Naive B cell (primary cell): ENCODE data around the gene IL17D. TPM values are rescaled to one million over a fixed set of nuclear protein-coding genes. Genes with fewer than 3 reads are reported as not detected.
A peak's percentile ranks its signal among the peaks of the same experiment; 100 is the strongest.

ENCODE experiments used
- ATAC-seq, 2 donors: fragments of 150-1000 bp; cut with Tn5 transposase; 2 replicates each; pipeline ENCODE4 v1.10.0; 2021; ENCODE audit warnings: low read depth in 2 of 2, mild to moderate bottlenecking in 2 of 2, moderate library complexity in 2 of 2
- DNase-seq: peaks from one replicate; pipeline ENCODE4 v3.0.0; 2022
- H3K27ac Mint-ChIP-seq, 6 donors: one replicate each; pipeline ENCODE4 v1.8.0; 2020 to 2022; ENCODE audit warnings: mild to moderate bottlenecking in 6 of 6, mixed read lengths in 6 of 6, moderate library complexity in 5 of 6, inconsistent platforms in 2 of 6
- H3K27me3 Mint-ChIP-seq, 3 donors: one replicate each; pipeline ENCODE4 v1.8.0; 2021 to 2022; ENCODE audit warnings: mixed read lengths in 3 of 3, mild to moderate bottlenecking in 1 of 3
- H3K36me3 Mint-ChIP-seq, 2 donors: one replicate each; pipeline ENCODE4 v1.8.0; 2020 to 2022; ENCODE audit warnings: mixed read lengths in 2 of 2, inconsistent platforms in 1 of 2, mild to moderate bottlenecking in 1 of 2
- H3K4me1 Mint-ChIP-seq, 3 donors: one replicate each; pipeline ENCODE4 v1.8.0; 2020 to 2022; ENCODE audit warnings: mixed read lengths in 3 of 3, inconsistent platforms in 1 of 3, mild to moderate bottlenecking in 1 of 3, moderate library complexity in 1 of 3
- H3K4me3 Mint-ChIP-seq, 8 donors: one replicate each; pipeline ENCODE4 v1.8.0; 2020 to 2022; ENCODE audit warnings: mild to moderate bottlenecking in 8 of 8, mixed read lengths in 8 of 8, moderate library complexity in 8 of 8, inconsistent platforms in 2 of 8
- H3K9me3 Mint-ChIP-seq, 7 donors: one replicate each; pipeline ENCODE4 v1.8.0; 2020 to 2022; ENCODE audit warnings: mixed read lengths in 7 of 7, mild to moderate bottlenecking in 5 of 7, inconsistent platforms in 2 of 7, moderate library complexity in 1 of 7
- polyA plus RNA-seq, 6 donors: library from polyadenylated mRNA; unstranded; fragments of 300-500 nt; fragmentation: Illumina TruSeq; gene quantifications; one replicate each; pipeline ENCODE4 v1.2.3, GENCODE V29; 2021; ENCODE audit warnings: low read depth in 6 of 6

The IL17D gene
- polyA plus RNA-seq, 6 donors from 2014 or later, result 0.22 to 0.35 TPM; not detected in 4

- peak overlapping the region; percentile 88 to 98 (median 92) for H3K4me3 Mint-ChIP-seq
- peak overlapping the region in 3 of 6 donors; percentile 52 to 82 (median 78) for H3K27ac Mint-ChIP-seq
- peaks cover 0 to 4% of the 10 kb centered on the region in 2 donors for H3K36me3 Mint-ChIP-seq
- peaks cover 4 to 12% (median 8%) of the 10 kb centered on the region in 3 donors for H3K4me1 Mint-ChIP-seq
- ATAC-seq, result no peak
- DNase-seq, result no peak
- H3K9me3 Mint-ChIP-seq, result peaks cover 0 to 3% (median 0%) of the 10 kb centered on the region in 7 donors
- H3K27me3 Mint-ChIP-seq, result peaks cover 15 to 26% (median 17%) of the 10 kb centered on the region in 3 donors
Observed at GRCh38 chr13:20702530-20702914, 977 bp upstream of the IL17D start.

DNA sequence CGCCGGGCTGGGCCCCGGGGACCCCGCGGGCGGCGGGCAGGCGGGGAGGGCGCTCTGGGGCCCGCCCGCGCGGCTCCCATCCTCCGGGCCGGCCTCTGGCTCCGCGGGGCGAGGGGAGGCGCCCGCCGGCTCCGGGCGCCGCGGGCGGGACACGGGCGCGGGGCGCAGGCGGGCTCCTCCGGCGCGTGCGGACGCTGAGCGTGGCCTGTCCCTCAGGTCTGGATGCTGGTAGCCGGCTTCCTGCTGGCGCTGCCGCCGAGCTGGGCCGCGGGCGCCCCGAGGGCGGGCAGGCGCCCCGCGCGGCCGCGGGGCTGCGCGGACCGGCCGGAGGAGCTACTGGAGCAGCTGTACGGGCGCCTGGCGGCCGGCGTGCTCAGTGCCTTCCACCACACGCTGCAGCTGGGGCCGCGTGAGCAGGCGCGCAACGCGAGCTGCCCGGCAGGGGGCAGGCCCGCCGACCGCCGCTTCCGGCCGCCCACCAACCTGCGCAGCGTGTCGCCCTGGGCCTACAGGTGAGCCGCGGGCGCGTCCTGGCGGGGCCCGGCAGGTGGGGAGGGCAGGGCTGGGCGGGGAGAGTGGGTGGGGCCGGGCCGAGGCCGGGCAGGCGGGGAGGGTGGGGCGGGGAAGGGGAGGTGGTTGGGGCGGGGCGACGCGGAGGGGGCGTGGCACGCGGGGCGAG lies 420 bp downstream of the IL17D start:
- Mint-ChIP-seq H3K27me3 (peaks cover 13 to 26% (median 15%) of the 10 kb centered on the region in 3 donors), H3K9me3 (peaks cover 0 to 3% (median 0%) of the 10 kb centered on the region in 7 donors), H3K4me1 (peaks cover 4 to 12% (median 8%) of the 10 kb centered on the region in 3 donors), H3K36me3 (peaks cover 0 to 4% of the 10 kb centered on the region in 2 donors), H3K4me3 (peak overlapping the region in 5 of 8 donors; percentile 73 to 96 (median 86)), H3K27ac (no peak overlapping the region)
- peak; percentile 87 to 89 for ATAC-seq
- peak; percentile 80 for DNase-seq

GRCh38 chr13:20704459-20705069 lies 1.1 kb downstream of the IL17D start:
- H3K9me3 Mint-ChIP-seq, result peaks cover 0 to 3% (median 0%) of the 10 kb centered on the region in 7 donors
- peak overlapping the region; percentile 66 to 94 (median 74) for H3K4me3 Mint-ChIP-seq
- peaks cover 9 to 24% (median 15%) of the 10 kb centered on the region in 3 donors for H3K27me3 Mint-ChIP-seq
- DNase-seq, result no peak
- H3K4me1 Mint-ChIP-seq, result peaks cover 4 to 12% (median 8%) of the 10 kb centered on the region in 3 donors
- H3K27ac Mint-ChIP-seq, result peak overlapping the region in 1 of 6 donors; percentile 86
- H3K36me3 Mint-ChIP-seq, result peaks cover 0 to 4% of the 10 kb centered on the region in 2 donors
- ATAC-seq, result no peak

- peaks cover 0 to 6% (median 6%) of the 10 kb centered on the region in 3 donors for H3K27me3 Mint-ChIP-seq
- H3K27ac Mint-ChIP-seq, result peak overlapping the region in 1 of 6 donors; percentile 54
- no peak for DNase-seq
- H3K4me3 Mint-ChIP-seq, result peak overlapping the region in 2 of 8 donors; percentile 11 to 73
- H3K36me3 Mint-ChIP-seq, result no peaks in the 10 kb centered on the region
- peaks cover 4 to 12% (median 8%) of the 10 kb centered on the region in 3 donors for H3K4me1 Mint-ChIP-seq
- peaks cover 0 to 3% (median 0%) of the 10 kb centered on the region in 7 donors for H3K9me3 Mint-ChIP-seq
- no peak for ATAC-seq
Observed at GRCh38 chr13:20706661-20707060, 3.2 kb downstream of the IL17D start.

DNA sequence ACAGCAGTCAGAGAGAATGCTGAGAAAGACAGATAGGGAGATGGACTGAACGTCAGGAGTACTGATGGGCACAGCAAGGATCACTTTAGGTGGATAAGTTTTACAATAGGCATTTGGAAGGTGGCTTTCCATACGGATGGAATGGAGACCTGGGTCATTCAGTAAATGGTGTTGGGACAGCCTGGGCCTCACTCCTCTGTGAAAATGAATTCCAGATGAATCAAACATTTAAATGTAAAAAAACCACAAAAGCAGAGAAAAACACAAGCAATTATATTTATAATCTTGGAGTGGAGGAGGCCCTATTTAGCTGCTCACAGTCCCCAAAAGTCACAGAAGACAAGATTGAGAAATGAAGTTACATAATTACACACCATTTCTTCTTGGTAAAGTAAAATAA lies 4.7 kb downstream of the IL17D start:
- Mint-ChIP-seq H3K9me3 (peaks cover 0 to 3% (median 0%) of the 10 kb centered on the region in 7 donors), H3K4me3 (no peak overlapping the region), H3K4me1 (peaks cover 3 to 9% (median 6%) of the 10 kb centered on the region in 3 donors), H3K36me3 (no peaks in the 10 kb centered on the region), H3K27me3 (peaks cover 0 to 16% (median 11%) of the 10 kb centered on the region in 3 donors), H3K27ac (peak overlapping the region in 2 of 6 donors; percentile 16 to 19)
- no peak for DNase-seq
- no peak for ATAC-seq

DNA sequence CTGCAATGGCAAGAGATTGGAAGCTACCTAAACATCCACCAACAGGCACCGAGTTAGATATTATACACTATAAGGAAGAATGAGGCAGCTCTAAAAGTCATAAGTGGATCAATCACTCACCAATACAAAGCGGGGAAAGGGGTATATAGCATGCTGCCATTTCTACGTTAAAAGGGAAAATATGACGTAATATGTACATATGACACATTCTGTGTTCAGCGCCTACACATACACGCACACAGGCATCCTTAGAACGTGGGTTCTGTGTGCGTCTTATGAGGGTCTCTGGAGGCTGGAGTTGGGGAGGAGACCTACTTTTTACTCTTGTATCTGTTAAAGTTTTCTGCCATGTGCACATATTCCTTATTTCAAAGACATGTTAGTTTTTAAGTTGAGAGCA lies 5.9 kb downstream of the IL17D start:
- H3K36me3 Mint-ChIP-seq, result no peaks in the 10 kb centered on the region
- DNase-seq (no peak), ATAC-seq (no peak)
- peaks cover 0 to 3% (median 0%) of the 10 kb centered on the region in 7 donors for H3K9me3 Mint-ChIP-seq
- peaks cover 4 to 28% (median 21%) of the 10 kb centered on the region in 3 donors for H3K27me3 Mint-ChIP-seq
- H3K4me1 Mint-ChIP-seq, result peaks cover 0 to 11% (median 6%) of the 10 kb centered on the region in 3 donors
- H3K4me3 Mint-ChIP-seq, result no peak overlapping the region
- no peak overlapping the region for H3K27ac Mint-ChIP-seq

DNA sequence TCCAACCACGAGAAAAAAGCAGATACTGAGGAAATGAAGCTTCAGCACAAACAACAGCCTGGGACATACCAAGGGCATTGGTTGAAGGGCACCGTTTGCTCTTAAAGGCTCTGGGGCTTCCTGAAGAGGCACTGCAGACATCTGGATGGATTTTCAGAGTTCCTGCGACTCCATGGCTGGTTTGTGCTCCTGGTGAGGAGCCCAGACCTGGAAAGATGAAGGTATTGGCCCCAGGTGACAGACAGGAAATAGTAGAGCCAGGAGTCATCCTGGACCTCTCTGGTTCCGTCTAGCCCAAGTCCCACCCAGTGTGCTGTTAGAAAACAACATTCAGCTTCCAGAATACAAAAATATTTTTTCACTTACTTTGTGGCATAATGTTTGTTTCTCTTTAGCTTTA lies 6.3 kb downstream of the IL17D start:
- Mint-ChIP-seq H3K36me3 (no peaks in the 10 kb centered on the region), H3K4me3 (no peak overlapping the region), H3K4me1 (peaks cover 0 to 11% (median 6%) of the 10 kb centered on the region in 3 donors), H3K27ac (no peak overlapping the region), H3K27me3 (peaks cover 4 to 29% (median 23%) of the 10 kb centered on the region in 3 donors), H3K9me3 (peaks cover 0 to 3% (median 0%) of the 10 kb centered on the region in 7 donors)
- DNase-seq, result no peak
- no peak for ATAC-seq

GRCh38 chr13:20711301-20712044 lies 8.0 kb downstream of the IL17D start:
- Mint-ChIP-seq H3K36me3 (no peaks in the 10 kb centered on the region), H3K27me3 (peaks cover 4 to 29% (median 25%) of the 10 kb centered on the region in 3 donors), H3K27ac (no peak overlapping the region), H3K4me3 (no peak overlapping the region), H3K4me1 (peaks cover 0 to 11% (median 6%) of the 10 kb centered on the region in 3 donors), H3K9me3 (peaks cover 0 to 2% (median 0%) of the 10 kb centered on the region in 7 donors)
- no peak for DNase-seq
- no peak for ATAC-seq

DNA sequence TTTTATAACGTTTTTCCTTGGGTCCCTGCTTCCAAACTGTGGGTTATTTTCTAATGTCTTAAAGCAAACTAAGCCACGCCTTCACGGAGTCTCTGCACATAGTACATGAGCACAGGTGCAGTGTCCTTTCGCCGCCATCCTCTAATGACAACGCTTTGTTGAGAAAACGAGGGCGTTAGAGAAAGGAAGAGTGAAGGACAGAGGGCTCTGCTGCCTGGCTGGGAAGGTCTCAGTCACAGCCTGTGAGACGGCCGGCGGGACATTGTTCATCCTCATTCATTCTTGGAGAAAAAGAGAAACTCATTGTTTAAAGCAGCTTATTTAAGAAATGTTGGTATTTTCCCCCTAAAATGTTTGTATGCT lies 9.5 kb downstream of the IL17D start:
- H3K9me3 Mint-ChIP-seq, result no peaks in the 10 kb centered on the region
- peak overlapping the region in 1 of 6 donors; percentile 41 for H3K27ac Mint-ChIP-seq
- DNase-seq, result no peak
- no peaks in the 10 kb centered on the region for H3K36me3 Mint-ChIP-seq
- no peak for ATAC-seq
- H3K4me3 Mint-ChIP-seq, result peak overlapping the region in 3 of 8 donors; percentile 29 to 80 (median 72)
- peaks cover 4 to 29% (median 25%) of the 10 kb centered on the region in 3 donors for H3K27me3 Mint-ChIP-seq
- H3K4me1 Mint-ChIP-seq, result peaks cover 0 to 11% (median 6%) of the 10 kb centered on the region in 3 donors

DNA sequence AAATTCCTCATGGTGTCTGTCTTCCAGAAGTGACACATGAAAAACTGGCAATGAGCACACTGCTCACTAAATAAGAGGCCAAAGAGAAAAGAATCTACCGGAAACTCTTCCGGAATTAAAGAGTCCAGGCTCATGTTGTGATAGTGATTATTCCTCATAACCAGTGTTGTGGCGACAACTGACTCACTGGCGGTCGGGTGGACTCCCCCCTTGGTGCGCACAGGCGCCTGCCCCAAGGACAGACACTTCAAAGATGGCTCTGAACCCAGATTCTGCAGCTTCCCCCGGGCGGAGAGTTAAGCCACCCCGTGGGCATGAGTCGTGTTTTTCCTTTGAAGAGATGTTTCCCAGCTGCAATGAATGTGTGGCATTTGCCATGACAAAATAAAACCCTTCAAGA lies 10.3 kb downstream of the IL17D start:
- ATAC-seq (no peak), DNase-seq (no peak)
- H3K4me1 Mint-ChIP-seq, result peaks cover 0 to 11% (median 6%) of the 10 kb centered on the region in 3 donors
- peak overlapping the region in 1 of 6 donors; percentile 6 for H3K27ac Mint-ChIP-seq
- H3K27me3 Mint-ChIP-seq, result peaks cover 4 to 29% (median 25%) of the 10 kb centered on the region in 3 donors
- H3K36me3 Mint-ChIP-seq, result no peaks in the 10 kb centered on the region
- H3K4me3 Mint-ChIP-seq, result no peak overlapping the region
- H3K9me3 Mint-ChIP-seq, result no peaks in the 10 kb centered on the region

- H3K27ac Mint-ChIP-seq, result peak overlapping the region in 1 of 6 donors; percentile 6
- peaks cover 4 to 29% (median 25%) of the 10 kb centered on the region in 3 donors for H3K27me3 Mint-ChIP-seq
- H3K36me3 Mint-ChIP-seq, result no peaks in the 10 kb centered on the region
- peaks cover 0 to 11% (median 6%) of the 10 kb centered on the region in 3 donors for H3K4me1 Mint-ChIP-seq
- DNase-seq, result no peak
- H3K9me3 Mint-ChIP-seq, result no peaks in the 10 kb centered on the region
- ATAC-seq, result no peak
- H3K4me3 Mint-ChIP-seq, result no peak overlapping the region
Observed at GRCh38 chr13:20714161-20714560, 10.7 kb downstream of the IL17D start.

- Mint-ChIP-seq H3K4me3 (no peak overlapping the region), H3K27me3 (peaks cover 4 to 29% (median 25%) of the 10 kb centered on the region in 3 donors), H3K9me3 (no peaks in the 10 kb centered on the region), H3K27ac (no peak overlapping the region), H3K36me3 (no peaks in the 10 kb centered on the region), H3K4me1 (peaks cover 0 to 11% (median 6%) of the 10 kb centered on the region in 3 donors)
- no peak for DNase-seq
- no peak for ATAC-seq
Observed at GRCh38 chr13:20714563-20715329, 11.2 kb downstream of the IL17D start.
